ENCODE data around the gene MARCHF7. TPM values are rescaled to one million over a fixed set of nuclear protein-coding genes. Genes with fewer than 3 reads are reported as not detected.
"Not testable (repeated sequence)": the region's sequence is repeated elsewhere in the genome, so short reads cannot be mapped to it uniquely, and the experiment has no call there.

The MARCHF7 gene
- total RNA-seq, 2 donors from 2014 or later, result 36.6 to 36.9 TPM

DNA sequence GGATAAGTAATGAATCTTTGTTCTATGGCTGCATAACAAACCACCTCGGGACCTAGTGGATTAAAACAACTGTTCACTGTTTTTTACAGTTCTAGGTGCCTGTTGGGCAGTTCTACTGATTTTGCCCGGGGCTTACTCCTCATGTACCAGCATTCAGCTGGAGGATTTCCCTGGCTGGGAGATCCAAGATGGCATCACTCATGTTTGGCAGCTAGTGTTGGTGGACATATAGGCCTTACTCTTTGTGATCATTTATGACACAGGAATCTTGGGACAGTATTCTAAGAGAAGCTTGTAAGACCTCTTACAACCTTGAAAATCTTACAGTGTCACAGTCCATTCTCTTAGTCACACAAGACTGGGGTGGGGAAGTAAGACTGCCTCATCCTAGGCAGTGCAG lies 4.6 kb downstream of the MARCHF7 start:
- DNase-seq (no peak), ATAC-seq (no peak)
- H3K36me3 ChIP-seq (replicated peaks in 1 of 2; ENCODE audit: insufficient read depth in 1 of 2, low read depth in 2 of 2), result no peaks in the 10 kb centered on the region
- H3K9me3 ChIP-seq, result no peaks in the 10 kb centered on the region
- H3K4me3 ChIP-seq, result no peak overlapping the region
- intact Hi-C loops (cut with DNase I), result loop anchor here (10.0 kb wide), 1 partner anchor 492 kb away; no protein-coding TSS in a partner anchor
- no peak overlapping the region for H3K27ac ChIP-seq
- WGBS, 2 donors, result 71 to 79% methylated on average over 2 of the region's 2 CpGs
- TF ChIP-seq POLR2A (IDR thresholded peaks at IDR 0.05), result no peak
- TF ChIP-seq, protein P1, sequence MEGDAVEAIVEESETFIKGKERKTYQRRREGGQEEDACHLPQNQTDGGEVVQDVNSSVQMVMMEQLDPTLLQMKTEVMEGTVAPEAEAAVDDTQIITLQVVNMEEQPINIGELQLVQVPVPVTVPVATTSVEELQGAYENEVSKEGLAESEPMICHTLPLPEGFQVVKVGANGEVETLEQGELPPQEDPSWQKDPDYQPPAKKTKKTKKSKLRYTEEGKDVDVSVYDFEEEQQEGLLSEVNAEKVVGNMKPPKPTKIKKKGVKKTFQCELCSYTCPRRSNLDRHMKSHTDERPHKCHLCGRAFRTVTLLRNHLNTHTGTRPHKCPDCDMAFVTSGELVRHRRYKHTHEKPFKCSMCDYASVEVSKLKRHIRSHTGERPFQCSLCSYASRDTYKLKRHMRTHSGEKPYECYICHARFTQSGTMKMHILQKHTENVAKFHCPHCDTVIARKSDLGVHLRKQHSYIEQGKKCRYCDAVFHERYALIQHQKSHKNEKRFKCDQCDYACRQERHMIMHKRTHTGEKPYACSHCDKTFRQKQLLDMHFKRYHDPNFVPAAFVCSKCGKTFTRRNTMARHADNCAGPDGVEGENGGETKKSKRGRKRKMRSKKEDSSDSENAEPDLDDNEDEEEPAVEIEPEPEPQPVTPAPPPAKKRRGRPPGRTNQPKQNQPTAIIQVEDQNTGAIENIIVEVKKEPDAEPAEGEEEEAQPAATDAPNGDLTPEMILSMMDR (IDR thresholded peaks at IDR 0.05), result no peak
- H3K4me1 ChIP-seq, result peaks cover 46% of the 10 kb centered on the region
- no peaks in the 10 kb centered on the region for H3K27me3 ChIP-seq

DNA sequence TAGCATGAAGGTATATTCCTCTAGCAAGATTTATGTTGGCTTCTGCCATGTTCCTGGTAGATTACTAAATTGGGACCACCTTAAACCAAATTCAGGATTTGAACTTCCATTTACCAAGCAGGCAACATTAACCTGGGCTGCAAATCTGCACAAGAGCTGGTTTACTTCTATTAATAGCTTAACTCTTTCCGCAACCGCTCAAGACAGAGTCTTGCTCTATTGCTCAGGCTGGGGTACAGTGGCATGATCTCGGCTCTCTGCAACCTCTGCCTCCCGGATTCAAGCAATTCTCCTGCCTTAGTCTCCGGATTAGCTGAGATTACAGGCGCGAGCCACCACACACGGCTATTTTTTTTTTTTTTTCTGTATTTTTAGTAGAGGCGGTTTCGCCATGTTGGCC lies 8.4 kb downstream of the MARCHF7 start:
- no peaks in the 10 kb centered on the region for H3K27me3 ChIP-seq
- no peak for DNase-seq
- WGBS, 2 donors, result 89 to 93% methylated on average over 10 of the region's 10 CpGs
- H3K9me3 ChIP-seq, result no peaks in the 10 kb centered on the region
- no peaks in the 10 kb centered on the region for H3K36me3 ChIP-seq (replicated peaks in 1 of 2; ENCODE audit: insufficient read depth in 1 of 2, low read depth in 2 of 2)
- ATAC-seq, result no peak
- TF ChIP-seq, protein P1 (IDR thresholded peaks at IDR 0.05), result no peak
- TF ChIP-seq POLR2A (IDR thresholded peaks at IDR 0.05), result no peak
- H3K27ac ChIP-seq, result no peak overlapping the region
- intact Hi-C loops (cut with DNase I), result no loop called here
- no peak overlapping the region for H3K4me3 ChIP-seq
- H3K4me1 ChIP-seq, result peaks cover 33% of the 10 kb centered on the region

DNA sequence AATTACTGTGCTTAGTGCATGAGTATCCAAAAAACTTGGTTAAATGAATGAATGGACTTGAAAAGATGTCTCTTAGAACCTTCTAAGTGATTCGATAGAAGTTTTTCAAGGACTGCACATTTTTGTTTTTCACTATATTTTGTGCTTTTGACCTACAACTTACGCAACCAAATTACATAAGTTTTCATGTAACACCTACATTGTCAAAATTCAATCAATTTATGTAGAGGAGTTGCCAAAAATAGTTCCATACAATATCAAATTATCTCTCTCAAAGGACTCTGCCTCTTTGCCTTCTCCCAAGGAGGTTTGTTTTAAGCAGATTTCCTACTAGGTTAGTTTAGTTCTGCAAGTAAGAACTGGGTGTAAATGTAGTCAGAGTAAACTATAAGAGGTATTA lies 10.3 kb downstream of the MARCHF7 start:
- H3K27ac ChIP-seq, result no peak overlapping the region
- H3K27me3 ChIP-seq, result no peaks in the 10 kb centered on the region
- peaks cover 14% of the 10 kb centered on the region for H3K4me1 ChIP-seq
- DNase-seq (no peak), ATAC-seq (no peak)
- no peaks in the 10 kb centered on the region for H3K9me3 ChIP-seq
- TF ChIP-seq, protein P1 (IDR thresholded peaks at IDR 0.05), result no peak
- TF ChIP-seq POLR2A (IDR thresholded peaks at IDR 0.05), result no peak
- H3K4me3 ChIP-seq, result no peak overlapping the region
- 85 to 88% methylated on average over 2 of the region's 2 CpGs for WGBS, 2 donors
- intact Hi-C loops (cut with DNase I), result no loop called here
- H3K36me3 ChIP-seq (replicated peaks in 1 of 2; ENCODE audit: insufficient read depth in 1 of 2, low read depth in 2 of 2), result no peaks in the 10 kb centered on the region

DNA sequence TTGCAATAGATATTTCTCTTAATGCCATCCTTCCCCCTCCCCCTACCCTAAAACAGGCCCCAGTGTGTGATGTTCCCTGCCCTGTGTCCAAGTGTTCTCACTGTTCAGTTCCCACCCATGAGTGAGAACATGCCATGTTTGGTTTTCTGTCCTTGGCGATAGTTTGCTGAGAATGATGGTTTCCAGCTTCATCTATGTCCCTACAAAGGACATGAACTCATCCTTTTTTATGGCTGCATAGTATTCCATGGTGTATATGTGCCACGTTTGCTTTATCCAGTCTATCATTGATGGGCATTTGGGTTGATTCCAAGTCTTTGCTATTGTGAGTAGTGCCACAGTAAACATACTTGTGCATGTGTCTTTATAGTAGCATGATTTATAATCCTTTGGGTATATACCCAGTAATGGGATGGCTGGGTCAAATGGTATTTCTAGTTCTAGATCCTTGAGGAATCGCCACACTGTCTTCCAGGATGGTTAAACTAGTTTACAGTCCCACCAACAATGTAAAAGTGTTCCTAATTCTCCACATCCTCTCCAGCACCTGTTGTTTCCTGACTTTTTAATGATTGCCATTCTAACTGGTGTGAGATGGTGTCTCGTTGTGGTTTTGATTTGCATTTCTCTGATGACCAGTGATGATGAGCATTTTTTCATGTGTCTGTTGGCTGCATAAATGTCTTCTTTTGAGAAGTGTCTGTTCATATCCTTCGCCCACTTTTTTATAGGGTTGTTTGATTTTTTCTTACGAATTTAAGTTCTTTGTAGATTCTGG lies 12.7 kb downstream of the MARCHF7 start:
- ATAC-seq; H3K27ac ChIP-seq; H3K9me3 ChIP-seq; H3K36me3 ChIP-seq (replicated peaks in 1 of 2; ENCODE audit: insufficient read depth in 1 of 2, low read depth in 2 of 2); H3K27me3 ChIP-seq; H3K4me3 ChIP-seq; intact Hi-C loops (cut with DNase I); DNase-seq: not testable (repeated sequence)
- H3K4me1 ChIP-seq, result peaks cover 16% of the 10 kb centered on the region
- 74 to 94% methylated on average over 6 of the region's 6 CpGs for WGBS, 2 donors

DNA sequence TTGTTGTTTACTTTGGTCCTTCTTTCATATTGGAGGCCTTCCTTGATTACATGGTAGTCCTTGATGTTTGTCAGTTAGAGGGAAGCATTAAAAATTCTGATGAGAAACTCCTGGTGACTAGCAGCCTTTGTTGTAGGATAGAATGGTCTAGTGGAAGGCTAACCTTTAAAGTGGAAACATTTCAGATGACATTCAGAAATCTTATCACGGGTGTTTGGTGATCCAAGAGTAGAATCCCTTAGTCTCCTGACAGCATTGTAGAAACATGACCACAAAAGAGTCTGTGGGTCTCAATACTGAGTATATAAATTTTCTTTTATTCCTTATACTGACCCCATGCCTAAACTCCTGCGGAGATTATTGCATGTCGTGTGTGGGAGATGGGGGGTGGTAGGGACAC lies 13.4 kb downstream of the MARCHF7 start:
- Histone ChIP-seq H3K4me3 (no peak overlapping the region), H3K27me3 (no peaks in the 10 kb centered on the region), H3K36me3 (replicated peaks in 1 of 2; ENCODE audit: insufficient read depth in 1 of 2, low read depth in 2 of 2) (no peaks in the 10 kb centered on the region), H3K27ac (no peak overlapping the region), H3K9me3 (no peaks in the 10 kb centered on the region), H3K4me1 (peaks cover 16% of the 10 kb centered on the region)
- intact Hi-C loops (cut with DNase I), result no loop called here
- TF ChIP-seq POLR2A (IDR thresholded peaks at IDR 0.05), result no peak
- TF ChIP-seq, protein P1 (IDR thresholded peaks at IDR 0.05), result no peak
- 90% methylated on average over 3 of the region's 3 CpGs for WGBS, 2 donors
- ATAC-seq, result no peak
- no peak for DNase-seq
